Transverse colon (tissue), 4 donors: ENCODE measurements around the gene CWC25. TPM values are rescaled to one million over a fixed set of nuclear protein-coding genes. Genes with fewer than 3 reads are reported as not detected.

Experiments used
- DNase-seq: peaks from one replicate; pipeline ENCODE4 v3.0.0-alpha.2; 2019
- H3K27ac ChIP-seq, 4 donors: fragments of 200-600 bp; sonication (generic); 2 replicates each; pipeline ENCODE4 v1.5.1; 2016 to 2018; ENCODE audit warnings: inconsistent platforms in 4 of 4
- H3K27me3 ChIP-seq: fragments of 200-600 bp; sonication (generic); 2 replicates; pipeline ENCODE4 v1.5.1; 2017; ENCODE audit warnings: inconsistent platforms
- H3K36me3 ChIP-seq, 4 donors: fragments of 200-600 bp; sonication (generic); 2 replicates each; pipeline ENCODE4 v1.5.1; 2017 to 2019; ENCODE audit warnings: inconsistent platforms in 4 of 4
- H3K4me1 ChIP-seq, 4 donors: fragments of 200-600 bp; sonication (generic); 2 replicates each; pipeline ENCODE4 v1.5.1; 2017 to 2020; ENCODE audit warnings: inconsistent platforms in 4 of 4
- H3K4me3 ChIP-seq, 4 donors: fragments of 200-600 bp; sonication (generic); 1 replicate in 1 of 4; 2 replicates in 3 of 4; pipeline versions ENCODE4 v1.5.1 to v1.6.1; 2017 to 2019; ENCODE audit warnings: inconsistent platforms in 4 of 4
- H3K9me3 ChIP-seq, 2 donors: fragments of 200-600 bp; sonication (generic); 2 replicates each; pipeline ENCODE4 v1.5.1; 2017 to 2019; ENCODE audit warnings: inconsistent platforms in 2 of 2
- CTCF ChIP-seq, 5 experiments: fragments of 200-600 bp in 3 of 5; fragments of 450-650 bp in 2 of 5; sonication (generic) in 3 of 5; IDR thresholded peaks; 1 replicate in 2 of 5; 2 replicates in 3 of 5; pipeline ENCODE4 v1.5.1; 2016 to 2017; ENCODE audit warnings: antibody characterized with exemption in 5 of 5, inconsistent platforms in 3 of 5, mild to moderate bottlenecking in 2 of 5, moderate library complexity in 1 of 5
- EP300 ChIP-seq: sonication (generic); formaldehyde crosslinking; IDR thresholded peaks from one replicate; pipeline ENCODE4 v1.6.1; 2017; ENCODE audit warnings: antibody characterized with exemption, low read depth
- POLR2A ChIP-seq: fragments of 450-650 bp; IDR thresholded peaks from one replicate; pipeline ENCODE4 v1.6.1; 2016; ENCODE audit warnings: antibody characterized with exemption, mild to moderate bottlenecking, moderate library complexity
- POLR2AphosphoS5 ChIP-seq, 3 donors: sonication (generic); formaldehyde crosslinking; IDR thresholded peaks; one replicate each; pipeline ENCODE4 v1.6.1; 2016; ENCODE audit warnings: antibody characterized with exemption in 3 of 3
- WGBS, 2 donors: methylation state at CpG; one replicate each; pipeline ENCODE4 v1.1.5; 2018; ENCODE audit warnings: low coverage in 1 of 2; 5-methylcytosine and 5-hydroxymethylcytosine counted together
- in situ Hi-C, 4 donors: fragments of 200-750 bp; cut with MboI; loops; one replicate each; pipeline versions ENCODE4 v1.15.0 to v1.15.1; 2017; ENCODE audit warnings: low sequenced_read_pairs in 3 of 4, low pct_ligation_motif_present in 1 of 4, low pct_unique_long_range_greater_than_20kb in 1 of 4
- intact Hi-C: fragments of 100-400 bp; cut with DNase I; formaldehyde crosslinking; loops from one replicate; pipeline ENCODE4 v1.15.1; 2023; ENCODE audit warnings: low total_unique reads
- total RNA-seq, 4 donors: library from RNA; depleted of rRNA; stranded (reverse); fragments of >200 nt; gene quantifications; one replicate each; pipeline ENCODE4 v1.1.0, GENCODE V29; 2016

The CWC25 gene
- total RNA-seq, 4 donors from 2014 or later = 22.1 to 97.3 (median 37.5) TPM

GRCh38 chr17:38766341-38766740, 58.8 kb downstream of the CWC25 start:
- Histone ChIP-seq H3K4me1 (no peaks in the 10 kb centered on the region), H3K27ac (no peak overlapping the region), H3K36me3 (peaks cover 0 to 59% (median 26%) of the 10 kb centered on the region in 4 donors), H3K27me3 (no peaks in the 10 kb centered on the region), H3K4me3 (no peak overlapping the region), H3K9me3 (no peaks in the 10 kb centered on the region)
- 87 to 100% methylated on average over 2 to 5 of the region's 5 CpGs for WGBS, 2 donors
- no peak for DNase-seq
- intact Hi-C loops (no loop called here), in situ Hi-C loops (no loop called here)
- TF ChIP-seq POLR2A = no peak
- no peak for TF ChIP-seq CTCF (IDR thresholded peaks at IDR 0.05)
- TF ChIP-seq POLR2AphosphoS5 (IDR thresholded peaks at IDR 0.05) = no peak
- no peak for TF ChIP-seq EP300

- H3K4me1 ChIP-seq = no peaks in the 10 kb centered on the region
- no peaks in the 10 kb centered on the region for H3K27me3 ChIP-seq
- H3K27ac ChIP-seq = no peak overlapping the region
- H3K9me3 ChIP-seq = no peaks in the 10 kb centered on the region
- no peak for TF ChIP-seq POLR2A
- TF ChIP-seq POLR2AphosphoS5 (IDR thresholded peaks at IDR 0.05) = no peak
- no peak for TF ChIP-seq CTCF (IDR thresholded peaks at IDR 0.05)
- no peak for TF ChIP-seq EP300
- WGBS, 2 donors = 85% methylated on average over 3 of the region's 3 CpGs; no CpG with 5 or more reads in 1 of the 2 donors
- in situ Hi-C loops (no loop called here), intact Hi-C loops (no loop called here)
- peaks cover 0 to 86% (median 32%) of the 10 kb centered on the region in 4 donors for H3K36me3 ChIP-seq
- no peak overlapping the region for H3K4me3 ChIP-seq
- DNase-seq = no peak
Observed at GRCh38 chr17:38762231-38762630, 62.9 kb downstream of the CWC25 start.

- WGBS, 2 donors = 71 to 83% methylated on average over 3 to 4 of the region's 4 CpGs
- no peaks in the 10 kb centered on the region for H3K9me3 ChIP-seq
- intact Hi-C loops (no loop called here), in situ Hi-C loops (no loop called here)
- no peak for TF ChIP-seq POLR2AphosphoS5 (IDR thresholded peaks at IDR 0.05)
- TF ChIP-seq EP300 = no peak
- no peak for TF ChIP-seq POLR2A
- TF ChIP-seq CTCF (IDR thresholded peaks at IDR 0.05) = no peak
- no peaks in the 10 kb centered on the region for H3K4me1 ChIP-seq
- H3K36me3 ChIP-seq = peaks cover 0 to 82% (median 34%) of the 10 kb centered on the region in 4 donors
- no peak for DNase-seq
- H3K4me3 ChIP-seq = no peak overlapping the region
- H3K27me3 ChIP-seq = no peaks in the 10 kb centered on the region
- no peak overlapping the region for H3K27ac ChIP-seq
Observed at GRCh38 chr17:38761612-38762011, 63.5 kb downstream of the CWC25 start.

GRCh38 chr17:38753071-38753506, 72.0 kb downstream of the CWC25 start:
- Histone ChIP-seq H3K4me1 (peaks cover 0 to 55% (median 35%) of the 10 kb centered on the region in 4 donors), H3K27ac (peak overlapping the region; percentile 88 to 96 (median 89)), H3K4me3 (peak overlapping the region; percentile 76 to 95 (median 86)), H3K9me3 (no peaks in the 10 kb centered on the region), H3K27me3 (no peaks in the 10 kb centered on the region), H3K36me3 (peaks cover 0 to 29% (median 11%) of the 10 kb centered on the region in 4 donors)
- in situ Hi-C loops = no loop called here
- 7 to 60% methylated on average over 1 to 21 of the region's 22 CpGs for WGBS, 2 donors
- no peak for TF ChIP-seq POLR2AphosphoS5 (IDR thresholded peaks at IDR 0.05)
- no peak for TF ChIP-seq CTCF (IDR thresholded peaks at IDR 0.05)
- TF ChIP-seq POLR2A = no peak
- no peak for TF ChIP-seq EP300
- DNase-seq = no peak
- intact Hi-C loops = no loop called here
